ENCODE data around the gene LRFN3.

DNA sequence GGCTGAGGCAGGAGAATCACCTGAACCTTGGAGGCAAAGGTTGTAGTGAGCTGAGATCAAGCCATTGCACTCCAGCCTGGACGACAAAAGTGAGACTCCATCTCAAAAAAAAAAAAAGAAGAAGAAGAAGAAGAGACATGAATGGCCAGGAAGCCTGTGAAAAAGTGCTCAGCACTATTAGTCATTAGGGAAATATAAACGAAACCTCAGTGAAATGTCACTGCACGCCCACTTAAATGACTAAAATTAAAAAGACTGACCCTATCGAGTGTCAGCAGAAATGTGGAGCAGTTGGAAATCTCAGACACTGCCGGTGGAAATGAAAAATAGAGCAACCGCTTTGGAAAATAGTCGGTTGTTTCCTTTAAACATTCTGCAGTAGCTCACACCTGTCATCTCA, 22.6 kb upstream of the LRFN3 start:
- TF ChIP-seq, protein P1, sequence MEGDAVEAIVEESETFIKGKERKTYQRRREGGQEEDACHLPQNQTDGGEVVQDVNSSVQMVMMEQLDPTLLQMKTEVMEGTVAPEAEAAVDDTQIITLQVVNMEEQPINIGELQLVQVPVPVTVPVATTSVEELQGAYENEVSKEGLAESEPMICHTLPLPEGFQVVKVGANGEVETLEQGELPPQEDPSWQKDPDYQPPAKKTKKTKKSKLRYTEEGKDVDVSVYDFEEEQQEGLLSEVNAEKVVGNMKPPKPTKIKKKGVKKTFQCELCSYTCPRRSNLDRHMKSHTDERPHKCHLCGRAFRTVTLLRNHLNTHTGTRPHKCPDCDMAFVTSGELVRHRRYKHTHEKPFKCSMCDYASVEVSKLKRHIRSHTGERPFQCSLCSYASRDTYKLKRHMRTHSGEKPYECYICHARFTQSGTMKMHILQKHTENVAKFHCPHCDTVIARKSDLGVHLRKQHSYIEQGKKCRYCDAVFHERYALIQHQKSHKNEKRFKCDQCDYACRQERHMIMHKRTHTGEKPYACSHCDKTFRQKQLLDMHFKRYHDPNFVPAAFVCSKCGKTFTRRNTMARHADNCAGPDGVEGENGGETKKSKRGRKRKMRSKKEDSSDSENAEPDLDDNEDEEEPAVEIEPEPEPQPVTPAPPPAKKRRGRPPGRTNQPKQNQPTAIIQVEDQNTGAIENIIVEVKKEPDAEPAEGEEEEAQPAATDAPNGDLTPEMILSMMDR (IDR thresholded peaks at IDR 0.05): no peak
- no peak for TF ChIP-seq POLR2A (IDR thresholded peaks at IDR 0.05)

Measured in testis (tissue), 2 donors.